HEK293 (cell line): Measurements from ENCODE around the gene SORD.

Experiments used
- CTCF ChIP-seq: fragments of 450-650 bp; formaldehyde crosslinking; IDR thresholded peaks from 2 replicates; pipeline ENCODE4 v1.5.1; 2016; ENCODE audit warnings: missing biosample characterization, missing genetic modification characterization
- FEZF1 ChIP-seq: fragments of 450-650 bp; formaldehyde crosslinking; IDR thresholded peaks from 2 replicates; pipeline ENCODE4 v1.5.1; 2016; ENCODE audit warnings: missing biosample characterization, missing genetic modification characterization
- HOXA7 ChIP-seq: sonication (generic); formaldehyde crosslinking; IDR thresholded peaks from 2 replicates; pipeline ENCODE4 v1.8.1; 2022; ENCODE audit warnings: missing genetic modification reagents, borderline replicate concordance
- RBAK ChIP-seq: fragments of 450-650 bp; formaldehyde crosslinking; IDR thresholded peaks from 2 replicates; pipeline ENCODE4 v1.5.1; 2016; ENCODE audit warnings: missing biosample characterization, missing genetic modification characterization
- ZBTB26 ChIP-seq: fragments of 450-650 bp; formaldehyde crosslinking; optimal IDR thresholded peaks from 2 replicates; pipeline ENCODE3; 2016; ENCODE audit warnings: missing biosample characterization, mild to moderate bottlenecking, missing genetic modification characterization
- ZBTB48 ChIP-seq: fragments of 450-650 bp; formaldehyde crosslinking; IDR thresholded peaks from 2 replicates; pipeline ENCODE4 v1.5.1; 2016; ENCODE audit warnings: missing biosample characterization, missing genetic modification characterization
- ZBTB49 ChIP-seq: fragments of 450-650 bp; formaldehyde crosslinking; IDR thresholded peaks from 2 replicates; pipeline ENCODE4 v1.5.1; 2016; ENCODE audit warnings: missing biosample characterization, missing genetic modification characterization, low read depth
- ZFP37 ChIP-seq: fragments of 450-650 bp; formaldehyde crosslinking; IDR thresholded peaks from 2 replicates; pipeline ENCODE4 v1.5.1; 2016; ENCODE audit warnings: missing biosample characterization, missing genetic modification characterization
- ZNF10 ChIP-seq: fragments of 450-650 bp; formaldehyde crosslinking; IDR thresholded peaks from 2 replicates; pipeline ENCODE4 v1.5.1; 2017; ENCODE audit warnings: missing biosample characterization, missing genetic modification characterization
- ZNF112 ChIP-seq: fragments of 450-650 bp; formaldehyde crosslinking; IDR thresholded peaks from 2 replicates; pipeline ENCODE4 v1.5.0; 2017; ENCODE audit warnings: missing biosample characterization, missing genetic modification characterization
- ZNF132 ChIP-seq: fragments of 450-650 bp; formaldehyde crosslinking; IDR thresholded peaks from 2 replicates; pipeline ENCODE4 v1.5.1; 2017; ENCODE audit warnings: missing biosample characterization, missing genetic modification characterization, borderline replicate concordance
- ZNF175 ChIP-seq: fragments of 450-650 bp; formaldehyde crosslinking; IDR thresholded peaks from 2 replicates; pipeline ENCODE4 v1.5.1; 2016; ENCODE audit warnings: missing biosample characterization, missing genetic modification characterization
- ZNF23 ChIP-seq: fragments of 450-650 bp; formaldehyde crosslinking; IDR thresholded peaks from 2 replicates; pipeline ENCODE4 v1.5.1; 2016; ENCODE audit warnings: missing biosample characterization, missing genetic modification characterization, borderline replicate concordance
- ZNF24 ChIP-seq: fragments of 450-650 bp; formaldehyde crosslinking; IDR thresholded peaks from 2 replicates; pipeline ENCODE4 v1.5.1; 2016; ENCODE audit warnings: missing biosample characterization, missing genetic modification characterization
- ZNF248 ChIP-seq: fragments of 450-650 bp; formaldehyde crosslinking; IDR thresholded peaks from 2 replicates; pipeline ENCODE4 v1.5.1; 2017; ENCODE audit warnings: missing biosample characterization, missing genetic modification characterization
- ZNF274 ChIP-seq, 2 experiments: fragments of 200-500 bp in 1 of 2; fragments of 450-650 bp in 1 of 2; sonication (Bioruptor generic) in 1 of 2; formaldehyde crosslinking in 1 of 2; IDR thresholded peaks; 2 replicates each; pipeline versions ENCODE4 v1.5.1 to v1.6.1; 2014 to 2016; ENCODE audit warnings: borderline replicate concordance in 1 of 2, inconsistent platforms in 1 of 2, low read length in 1 of 2, missing biosample characterization in 1 of 2, missing genetic modification characterization in 1 of 2
- ZNF354C ChIP-seq: fragments of 450-650 bp; formaldehyde crosslinking; IDR thresholded peaks from 2 replicates; pipeline ENCODE4 v1.5.1; 2016; ENCODE audit warnings: missing biosample characterization, missing genetic modification characterization, low read depth, borderline replicate concordance
- ZNF449 ChIP-seq: fragments of 450-650 bp; formaldehyde crosslinking; IDR thresholded peaks from 2 replicates; pipeline ENCODE4 v1.5.1; 2017; ENCODE audit warnings: missing biosample characterization, mild to moderate bottlenecking, missing genetic modification characterization, moderate library complexity
- ZNF571 ChIP-seq: fragments of 450-650 bp; formaldehyde crosslinking; IDR thresholded peaks from 2 replicates; pipeline ENCODE4 v1.5.0; 2017; ENCODE audit warnings: missing biosample characterization, missing genetic modification characterization
- ZNF768 ChIP-seq: fragments of 450-650 bp; formaldehyde crosslinking; IDR thresholded peaks from 2 replicates; pipeline ENCODE4 v1.5.1; 2018; ENCODE audit warnings: missing biosample characterization, mild to moderate bottlenecking, missing genetic modification characterization
- ZNF791 ChIP-seq: fragments of 450-650 bp; formaldehyde crosslinking; IDR thresholded peaks from 2 replicates; pipeline ENCODE4 v1.5.1; 2016; ENCODE audit warnings: missing biosample characterization, missing genetic modification characterization
- TF ChIP-seq, protein P1 (sequence below): fragments of 450-650 bp; IDR thresholded peaks from 2 replicates; pipeline ENCODE4 v1.5.1; 2018; ENCODE audit warnings: missing biosample characterization, missing genetic modification characterization
- TF ChIP-seq, protein P2 (sequence below): fragments of 450-650 bp; formaldehyde crosslinking; IDR thresholded peaks from 2 replicates; pipeline ENCODE4 v1.5.1; 2016; ENCODE audit warnings: missing biosample characterization, missing genetic modification characterization
- TF ChIP-seq, protein P3 (sequence below): fragments of 450-650 bp; formaldehyde crosslinking; IDR thresholded peaks from 2 replicates; pipeline ENCODE4 v1.5.1; 2016; ENCODE audit warnings: missing biosample characterization, missing genetic modification characterization

Gene SORD

GRCh38 chr15:45022871-45023658, at the start of gene SORD (continued):
- no peak for TF ChIP-seq ZNF274 (IDR thresholded peaks at IDR 0.05; ENCODE audit: low read length)
- no peak for TF ChIP-seq ZNF274 (tag by site-specific recombination; IDR thresholded peaks at IDR 0.05; ENCODE audit: borderline replicate concordance)
- TF ChIP-seq ZNF10 (tag by site-specific recombination) = no peak
- TF ChIP-seq FEZF1 (tag by site-specific recombination) = no peak
- TF ChIP-seq, protein P1, sequence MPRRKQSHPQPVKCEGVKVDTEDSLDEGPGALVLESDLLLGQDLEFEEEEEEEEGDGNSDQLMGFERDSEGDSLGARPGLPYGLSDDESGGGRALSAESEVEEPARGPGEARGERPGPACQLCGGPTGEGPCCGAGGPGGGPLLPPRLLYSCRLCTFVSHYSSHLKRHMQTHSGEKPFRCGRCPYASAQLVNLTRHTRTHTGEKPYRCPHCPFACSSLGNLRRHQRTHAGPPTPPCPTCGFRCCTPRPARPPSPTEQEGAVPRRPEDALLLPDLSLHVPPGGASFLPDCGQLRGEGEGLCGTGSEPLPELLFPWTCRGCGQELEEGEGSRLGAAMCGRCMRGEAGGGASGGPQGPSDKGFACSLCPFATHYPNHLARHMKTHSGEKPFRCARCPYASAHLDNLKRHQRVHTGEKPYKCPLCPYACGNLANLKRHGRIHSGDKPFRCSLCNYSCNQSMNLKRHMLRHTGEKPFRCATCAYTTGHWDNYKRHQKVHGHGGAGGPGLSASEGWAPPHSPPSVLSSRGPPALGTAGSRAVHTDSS (tag by site-specific recombination) = no peak
- no peak for TF ChIP-seq ZNF175 (tag by site-specific recombination)
- TF ChIP-seq HOXA7 (CRISPR knock-in tag) = no peak
- TF ChIP-seq ZNF132 = no peak
- peak; percentile 82 for TF ChIP-seq ZNF449
- TF ChIP-seq ZBTB49 = no peak
- TF ChIP-seq ZNF768 (tag by site-specific recombination) = no peak
- TF ChIP-seq, protein P2, sequence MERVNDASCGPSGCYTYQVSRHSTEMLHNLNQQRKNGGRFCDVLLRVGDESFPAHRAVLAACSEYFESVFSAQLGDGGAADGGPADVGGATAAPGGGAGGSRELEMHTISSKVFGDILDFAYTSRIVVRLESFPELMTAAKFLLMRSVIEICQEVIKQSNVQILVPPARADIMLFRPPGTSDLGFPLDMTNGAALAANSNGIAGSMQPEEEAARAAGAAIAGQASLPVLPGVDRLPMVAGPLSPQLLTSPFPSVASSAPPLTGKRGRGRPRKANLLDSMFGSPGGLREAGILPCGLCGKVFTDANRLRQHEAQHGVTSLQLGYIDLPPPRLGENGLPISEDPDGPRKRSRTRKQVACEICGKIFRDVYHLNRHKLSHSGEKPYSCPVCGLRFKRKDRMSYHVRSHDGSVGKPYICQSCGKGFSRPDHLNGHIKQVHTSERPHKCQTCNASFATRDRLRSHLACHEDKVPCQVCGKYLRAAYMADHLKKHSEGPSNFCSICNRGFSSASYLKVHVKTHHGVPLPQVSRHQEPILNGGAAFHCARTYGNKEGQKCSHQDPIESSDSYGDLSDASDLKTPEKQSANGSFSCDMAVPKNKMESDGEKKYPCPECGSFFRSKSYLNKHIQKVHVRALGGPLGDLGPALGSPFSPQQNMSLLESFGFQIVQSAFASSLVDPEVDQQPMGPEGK (tag by site-specific recombination) = peak; percentile 63
- TF ChIP-seq RBAK = no peak
- TF ChIP-seq ZNF571 = no peak
- TF ChIP-seq ZNF24 = no peak
- TF ChIP-seq ZNF354C (tag by site-specific recombination) = no peak
- TF ChIP-seq ZNF112 (tag by site-specific recombination) = no peak
- TF ChIP-seq, protein P3, sequence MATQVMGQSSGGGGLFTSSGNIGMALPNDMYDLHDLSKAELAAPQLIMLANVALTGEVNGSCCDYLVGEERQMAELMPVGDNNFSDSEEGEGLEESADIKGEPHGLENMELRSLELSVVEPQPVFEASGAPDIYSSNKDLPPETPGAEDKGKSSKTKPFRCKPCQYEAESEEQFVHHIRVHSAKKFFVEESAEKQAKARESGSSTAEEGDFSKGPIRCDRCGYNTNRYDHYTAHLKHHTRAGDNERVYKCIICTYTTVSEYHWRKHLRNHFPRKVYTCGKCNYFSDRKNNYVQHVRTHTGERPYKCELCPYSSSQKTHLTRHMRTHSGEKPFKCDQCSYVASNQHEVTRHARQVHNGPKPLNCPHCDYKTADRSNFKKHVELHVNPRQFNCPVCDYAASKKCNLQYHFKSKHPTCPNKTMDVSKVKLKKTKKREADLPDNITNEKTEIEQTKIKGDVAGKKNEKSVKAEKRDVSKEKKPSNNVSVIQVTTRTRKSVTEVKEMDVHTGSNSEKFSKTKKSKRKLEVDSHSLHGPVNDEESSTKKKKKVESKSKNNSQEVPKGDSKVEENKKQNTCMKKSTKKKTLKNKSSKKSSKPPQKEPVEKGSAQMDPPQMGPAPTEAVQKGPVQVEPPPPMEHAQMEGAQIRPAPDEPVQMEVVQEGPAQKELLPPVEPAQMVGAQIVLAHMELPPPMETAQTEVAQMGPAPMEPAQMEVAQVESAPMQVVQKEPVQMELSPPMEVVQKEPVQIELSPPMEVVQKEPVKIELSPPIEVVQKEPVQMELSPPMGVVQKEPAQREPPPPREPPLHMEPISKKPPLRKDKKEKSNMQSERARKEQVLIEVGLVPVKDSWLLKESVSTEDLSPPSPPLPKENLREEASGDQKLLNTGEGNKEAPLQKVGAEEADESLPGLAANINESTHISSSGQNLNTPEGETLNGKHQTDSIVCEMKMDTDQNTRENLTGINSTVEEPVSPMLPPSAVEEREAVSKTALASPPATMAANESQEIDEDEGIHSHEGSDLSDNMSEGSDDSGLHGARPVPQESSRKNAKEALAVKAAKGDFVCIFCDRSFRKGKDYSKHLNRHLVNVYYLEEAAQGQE (tag by site-specific recombination) = no peak
- TF ChIP-seq ZBTB48 (tag by site-specific recombination) = peak; percentile 33; the same call in 1 of the 2 replicates
- 0 out of 2 replicates have a peak, but pooled peaks have one; percentile 36 for TF ChIP-seq ZFP37 (tag by site-specific recombination)
- TF ChIP-seq ZBTB26 (tag by site-specific recombination) = peak; percentile 26
- no peak for TF ChIP-seq ZNF23 (tag by site-specific recombination)
- TF ChIP-seq ZNF248 (tag by site-specific recombination) = no peak
- no peak for TF ChIP-seq ZNF791 (tag by site-specific recombination)
- TF ChIP-seq CTCF (tag by site-specific recombination) = peak; percentile 45; the same call in 1 of the 2 replicates
